Muscle layer of colon (tissue), 2 donors: ENCODE results near the gene ZNF749.

Source experiments
- H3K27ac ChIP-seq: one replicate; pipeline ENCODE4 v1.7.0; 2013; ENCODE audit warnings: low read depth, mild to moderate bottlenecking, low read length, moderate library complexity
- H3K27me3 ChIP-seq, 2 donors: one replicate each; pipeline ENCODE4 v1.7.0; 2013; ENCODE audit warnings: low read length in 2 of 2, mild to moderate bottlenecking in 2 of 2; ENCODE audit not compliant: insufficient read depth in 2 of 2, control insufficient read depth in 1 of 2
- H3K36me3 ChIP-seq: one replicate; pipeline ENCODE4 v1.7.0; 2013; ENCODE audit warnings: mild to moderate bottlenecking, low read length; ENCODE audit not compliant: insufficient read depth
- H3K4me1 ChIP-seq: one replicate; pipeline ENCODE4 v1.7.0; 2013; ENCODE audit warnings: mild to moderate bottlenecking, low read length; ENCODE audit not compliant: insufficient read depth
- H3K4me3 ChIP-seq, 2 donors: one replicate each; pipeline ENCODE4 v1.7.0; 2013; ENCODE audit warnings: low read length in 2 of 2, low read depth in 1 of 2, mild to moderate bottlenecking in 1 of 2, moderate library complexity in 1 of 2
- H3K9ac ChIP-seq: one replicate; pipeline ENCODE4 v1.7.0; 2013; ENCODE audit warnings: low read length
- H3K9me3 ChIP-seq: one replicate; pipeline ENCODE4 v1.7.0; 2013; ENCODE audit warnings: mild to moderate bottlenecking, low read length
- donor health status: abdominal sarcoma.
- donor health status: Adenocarcinoma of cecum.

ZNF749 gene

DNA sequence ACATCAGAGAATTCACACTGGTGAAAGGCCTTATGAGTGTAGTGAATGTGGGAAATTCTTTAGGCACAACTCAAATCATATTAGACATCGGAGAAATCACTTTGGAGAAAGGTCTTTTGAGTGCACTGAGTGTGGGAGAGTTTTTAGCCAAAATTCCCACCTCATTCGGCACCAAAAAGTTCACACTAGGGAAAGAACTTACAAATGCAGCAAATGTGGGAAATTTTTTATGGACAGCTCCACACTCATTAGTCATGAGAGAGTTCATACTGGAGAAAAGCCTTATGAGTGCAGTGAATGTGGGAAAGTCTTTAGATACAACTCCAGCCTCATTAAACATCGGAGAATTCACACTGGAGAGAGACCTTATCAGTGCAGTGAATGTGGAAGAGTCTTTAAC, 14.1 kb upstream of the ZNF749 start:
- no peaks in the 10 kb centered on the region for H3K4me1 ChIP-seq
- H3K4me3 ChIP-seq, result peak overlapping the region in 1 of 2 donors; percentile 5
- H3K9ac ChIP-seq, result no peak overlapping the region
- H3K27ac ChIP-seq, result no peak overlapping the region
- H3K36me3 ChIP-seq, result peaks cover 47% of the 10 kb centered on the region
- H3K9me3 ChIP-seq, result peaks cover 40% of the 10 kb centered on the region
- H3K27me3 ChIP-seq, result no peaks in the 10 kb centered on the region

DNA sequence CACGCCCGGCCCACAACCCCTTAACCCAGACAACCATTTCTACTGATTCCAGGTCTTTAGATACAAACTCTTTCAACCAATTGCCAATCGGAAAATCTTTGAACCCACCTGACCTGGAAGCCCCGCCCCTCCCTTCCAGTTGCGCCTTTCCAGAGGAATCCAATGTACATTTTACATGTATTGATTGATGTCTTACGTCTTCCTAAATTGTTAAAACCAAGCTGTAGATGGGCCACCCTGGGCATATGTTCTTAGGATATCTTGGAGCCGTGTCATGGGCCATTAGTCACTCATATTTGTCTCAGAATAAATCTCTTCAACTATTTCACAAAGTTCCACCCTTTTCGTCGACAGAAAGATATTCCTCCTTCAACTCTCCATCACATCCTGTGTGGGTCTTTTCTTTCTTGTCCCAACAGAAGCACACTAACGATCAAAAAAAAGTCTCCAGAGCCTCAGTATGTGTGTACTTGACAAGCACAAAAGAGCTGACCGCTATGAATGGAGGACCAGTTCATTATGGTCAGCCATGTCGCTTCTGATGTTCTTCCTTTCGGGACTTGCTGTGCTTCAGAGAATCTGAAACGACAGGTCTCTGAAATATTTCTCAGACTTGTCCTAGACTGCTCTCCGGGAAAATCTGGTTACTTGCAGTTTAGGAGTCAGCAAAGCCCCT, 601 bp upstream of the ZNF749 start:
- peak overlapping the region; percentile 48 for H3K27ac ChIP-seq
- peaks cover 3% of the 10 kb centered on the region for H3K9me3 ChIP-seq
- peak overlapping the region; percentile 71 to 80 for H3K4me3 ChIP-seq
- no peaks in the 10 kb centered on the region for H3K27me3 ChIP-seq
- H3K9ac ChIP-seq, result peak overlapping the region; percentile 32
- H3K36me3 ChIP-seq, result peaks cover 9% of the 10 kb centered on the region
- H3K4me1 ChIP-seq, result peaks cover 17% of the 10 kb centered on the region

DNA sequence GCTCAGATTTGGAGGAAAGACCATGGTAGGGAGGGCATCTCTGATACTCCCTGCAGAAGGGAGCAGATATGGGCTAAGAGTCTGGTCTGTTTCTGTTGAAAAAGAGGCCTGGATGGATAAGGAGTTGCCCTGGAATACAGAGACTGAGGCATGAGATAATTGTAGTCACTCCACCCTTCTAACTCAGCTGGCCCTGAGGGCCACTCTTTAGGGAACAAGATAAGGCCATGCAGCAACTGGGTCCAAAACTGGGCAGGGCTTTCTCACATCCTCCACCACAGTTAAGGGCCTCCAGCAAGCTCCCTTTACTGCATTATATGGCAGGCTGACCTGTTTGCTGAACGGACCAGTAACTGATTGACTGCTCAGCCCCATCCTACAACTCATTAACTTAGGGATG, 1.3 kb downstream of the ZNF749 start:
- H3K27ac ChIP-seq, result no peak overlapping the region
- H3K27me3 ChIP-seq, result no peaks in the 10 kb centered on the region
- H3K4me1 ChIP-seq, result peaks cover 17% of the 10 kb centered on the region
- peaks cover 3% of the 10 kb centered on the region for H3K9me3 ChIP-seq
- peak overlapping the region in 1 of 2 donors; percentile 80 for H3K4me3 ChIP-seq
- no peak overlapping the region for H3K9ac ChIP-seq
- peaks cover 9% of the 10 kb centered on the region for H3K36me3 ChIP-seq

DNA sequence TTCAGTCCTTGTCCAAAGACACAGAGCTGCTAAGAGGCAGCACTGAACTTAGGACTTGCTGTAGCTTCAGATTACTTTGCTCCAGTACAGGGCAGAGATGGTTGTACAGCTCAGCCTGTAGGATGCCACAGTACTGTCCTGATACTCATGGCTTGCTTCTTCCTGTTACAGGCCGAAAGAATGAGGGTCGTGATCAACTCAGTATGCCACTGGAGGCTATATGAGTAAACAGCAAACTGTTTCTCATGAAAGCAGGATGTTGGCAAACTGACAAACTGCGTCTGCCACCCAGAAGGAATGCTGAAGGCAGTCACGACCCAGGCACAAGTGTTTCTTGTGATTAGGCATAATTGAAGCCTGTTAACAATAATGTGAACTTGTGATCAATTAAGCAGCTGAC, 2.8 kb downstream of the ZNF749 start:
- no peak overlapping the region for H3K9ac ChIP-seq
- H3K36me3 ChIP-seq, result peaks cover 10% of the 10 kb centered on the region
- no peak overlapping the region for H3K4me3 ChIP-seq
- no peak overlapping the region for H3K27ac ChIP-seq
- H3K4me1 ChIP-seq, result peaks cover 17% of the 10 kb centered on the region
- no peaks in the 10 kb centered on the region for H3K27me3 ChIP-seq
- H3K9me3 ChIP-seq, result peaks cover 6% of the 10 kb centered on the region

DNA sequence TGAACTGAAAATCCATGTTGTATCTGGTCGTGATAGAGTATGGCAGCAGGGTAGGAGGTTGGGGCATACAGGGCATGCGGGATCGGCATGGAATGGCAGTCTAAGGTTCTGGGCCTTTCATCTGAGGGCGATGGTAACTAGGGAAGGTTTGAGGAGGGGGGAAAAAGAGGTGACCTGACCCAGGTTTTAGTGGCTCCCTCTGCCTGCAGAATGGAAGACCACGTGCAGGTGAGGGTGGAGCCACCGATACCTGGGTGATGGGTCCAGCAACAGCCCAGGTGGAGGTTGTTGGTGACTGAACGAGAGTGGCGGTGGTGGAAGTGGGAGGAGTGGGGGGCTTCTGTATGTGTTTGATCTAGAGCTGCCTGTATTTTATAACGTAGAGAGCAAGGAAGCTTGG, 3.8 kb downstream of the ZNF749 start:
- no peaks in the 10 kb centered on the region for H3K27me3 ChIP-seq
- peaks cover 15% of the 10 kb centered on the region for H3K9me3 ChIP-seq
- no peak overlapping the region for H3K27ac ChIP-seq
- H3K9ac ChIP-seq, result no peak overlapping the region
- H3K4me1 ChIP-seq, result peaks cover 17% of the 10 kb centered on the region
- H3K36me3 ChIP-seq, result peaks cover 18% of the 10 kb centered on the region
- H3K4me3 ChIP-seq, result no peak overlapping the region

DNA sequence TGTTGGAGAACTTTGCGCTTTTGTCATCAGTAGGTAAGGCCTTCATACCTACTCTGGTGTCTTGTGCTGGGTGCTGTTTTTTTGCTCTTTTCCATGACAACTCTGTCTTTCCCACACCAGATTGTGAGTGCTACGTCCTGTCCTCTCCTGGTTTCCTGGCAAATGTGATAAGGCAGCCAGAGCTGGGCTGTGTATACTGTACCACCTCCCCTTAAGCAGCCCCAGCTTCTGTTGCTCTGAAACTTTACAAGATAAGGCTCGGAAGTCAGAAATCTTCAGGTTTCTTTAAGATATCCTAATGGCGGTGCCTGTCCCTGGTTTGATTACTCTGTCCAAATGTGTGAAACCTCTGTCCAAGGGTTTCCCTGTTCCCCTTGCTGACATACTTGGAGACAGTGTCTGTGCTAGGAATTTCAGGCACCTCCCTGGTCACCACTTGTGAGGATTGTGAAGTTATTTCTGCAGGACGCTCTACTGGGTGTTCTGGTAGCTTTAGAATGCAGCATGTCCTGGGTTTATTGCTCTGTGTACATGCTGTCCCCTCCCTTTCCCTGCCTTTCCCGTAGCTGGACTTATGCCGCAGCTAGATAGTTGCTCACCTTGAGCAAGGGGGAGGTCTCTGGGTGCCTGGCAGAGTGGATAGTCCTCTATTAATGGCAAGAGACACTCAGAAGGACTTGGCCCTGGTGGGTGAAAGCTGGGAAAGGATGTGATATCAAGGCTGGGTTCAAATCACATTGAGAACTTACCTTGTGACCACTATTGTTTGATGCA, 7.0 kb downstream of the ZNF749 start:
- no peaks in the 10 kb centered on the region for H3K27me3 ChIP-seq
- peak overlapping the region in 1 of 2 donors; percentile 0 for H3K4me3 ChIP-seq
- H3K36me3 ChIP-seq, result peaks cover 25% of the 10 kb centered on the region
- H3K9me3 ChIP-seq, result peaks cover 23% of the 10 kb centered on the region
- H3K27ac ChIP-seq, result no peak overlapping the region
- no peaks in the 10 kb centered on the region for H3K4me1 ChIP-seq
- H3K9ac ChIP-seq, result no peak overlapping the region

DNA sequence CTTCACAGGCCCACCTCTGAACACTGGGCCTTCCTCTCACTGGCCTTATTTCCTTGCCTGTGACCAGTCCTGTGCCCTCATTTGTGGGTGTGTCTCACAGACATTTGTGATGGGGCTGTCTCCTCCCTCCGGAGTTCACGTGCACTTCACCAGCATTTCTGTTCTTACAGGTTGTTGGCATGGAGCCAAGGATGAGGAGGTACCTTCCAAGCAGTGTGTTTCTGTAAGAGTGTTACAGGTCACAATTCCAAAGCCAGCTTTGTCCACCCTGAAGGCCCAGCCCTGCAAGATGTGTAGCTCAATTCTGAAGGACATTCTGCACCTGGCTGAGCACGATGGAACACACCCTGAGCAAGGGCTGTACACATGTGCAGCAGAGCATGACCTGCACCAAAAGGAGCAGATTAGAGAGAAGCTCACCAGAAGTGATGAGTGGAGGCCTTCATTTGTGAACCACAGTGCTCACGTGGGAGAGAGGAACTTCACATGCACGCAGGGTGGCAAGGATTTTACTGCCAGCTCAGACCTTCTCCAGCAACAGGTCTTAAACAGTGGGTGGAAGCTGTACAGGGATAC, 8.1 kb downstream of the ZNF749 start:
- H3K36me3 ChIP-seq, result peaks cover 25% of the 10 kb centered on the region
- H3K4me3 ChIP-seq, result peak overlapping the region in 1 of 2 donors; percentile 0
- H3K27me3 ChIP-seq, result no peaks in the 10 kb centered on the region
- H3K4me1 ChIP-seq, result no peaks in the 10 kb centered on the region
- no peak overlapping the region for H3K27ac ChIP-seq
- peaks cover 23% of the 10 kb centered on the region for H3K9me3 ChIP-seq
- no peak overlapping the region for H3K9ac ChIP-seq

DNA sequence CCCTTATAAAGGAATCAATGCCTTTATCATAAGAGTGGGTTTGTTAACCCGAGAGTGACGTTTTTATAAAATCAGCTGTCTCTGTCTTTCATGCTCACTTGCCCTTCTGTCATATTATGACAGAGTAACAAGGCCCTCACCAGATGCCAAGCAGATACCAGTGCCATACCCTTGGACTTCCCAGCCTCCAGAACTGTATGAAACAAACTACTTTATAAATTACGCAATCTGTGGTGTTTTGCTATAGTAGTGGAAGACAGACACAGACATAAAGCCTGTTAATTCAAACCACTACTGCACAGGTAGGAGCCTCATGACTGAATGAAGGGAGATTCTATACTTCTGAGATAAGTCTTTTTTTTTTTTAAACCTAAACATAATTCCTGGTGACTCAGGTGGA, 17.2 kb downstream of the ZNF749 start:
- Histone ChIP-seq H3K9me3 (peaks cover 8% of the 10 kb centered on the region), H3K4me3 (no peak overlapping the region), H3K27me3 (no peaks in the 10 kb centered on the region), H3K36me3 (peaks cover 17% of the 10 kb centered on the region), H3K9ac (no peak overlapping the region), H3K4me1 (no peaks in the 10 kb centered on the region), H3K27ac (no peak overlapping the region)

DNA sequence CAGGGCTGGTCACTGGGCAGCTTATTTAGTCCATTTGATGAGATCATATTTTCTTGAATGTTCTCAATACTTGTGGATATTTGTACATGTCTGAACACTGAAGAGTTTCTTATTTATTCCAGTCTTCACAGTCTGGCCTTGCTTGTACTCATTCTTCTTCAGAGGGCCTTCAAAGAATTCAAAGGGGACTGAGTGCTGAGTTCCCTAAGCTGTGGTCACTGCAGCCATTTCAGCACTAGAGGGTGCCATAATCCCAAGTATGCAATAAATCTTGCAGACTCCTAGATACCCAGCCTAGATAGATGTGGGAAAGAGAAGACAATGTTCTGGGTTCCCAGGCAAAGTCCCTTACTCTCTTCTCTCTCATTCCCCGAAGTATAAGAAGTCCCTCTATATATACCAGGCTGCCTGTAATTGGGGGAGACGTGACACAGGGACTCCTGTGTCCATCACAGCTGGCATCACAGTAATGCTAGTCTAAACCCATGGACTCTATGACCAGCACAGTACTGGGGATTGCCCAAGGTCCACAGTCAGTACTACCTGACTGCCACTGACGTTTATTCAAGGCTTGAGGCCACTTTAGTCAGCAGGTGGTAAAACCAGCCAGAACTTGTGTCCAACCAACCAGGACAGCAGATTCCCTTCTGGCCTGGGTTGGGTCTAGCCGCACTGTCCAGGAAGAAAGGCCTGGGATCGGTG, 30.7 kb downstream of the ZNF749 start:
- Histone ChIP-seq H3K27me3 (no peaks in the 10 kb centered on the region), H3K4me1 (no peaks in the 10 kb centered on the region), H3K9ac (no peak overlapping the region), H3K27ac (no peak overlapping the region), H3K4me3 (peak overlapping the region in 1 of 2 donors; percentile 25), H3K36me3 (peaks cover 13% of the 10 kb centered on the region), H3K9me3 (peaks cover 44% of the 10 kb centered on the region)

DNA sequence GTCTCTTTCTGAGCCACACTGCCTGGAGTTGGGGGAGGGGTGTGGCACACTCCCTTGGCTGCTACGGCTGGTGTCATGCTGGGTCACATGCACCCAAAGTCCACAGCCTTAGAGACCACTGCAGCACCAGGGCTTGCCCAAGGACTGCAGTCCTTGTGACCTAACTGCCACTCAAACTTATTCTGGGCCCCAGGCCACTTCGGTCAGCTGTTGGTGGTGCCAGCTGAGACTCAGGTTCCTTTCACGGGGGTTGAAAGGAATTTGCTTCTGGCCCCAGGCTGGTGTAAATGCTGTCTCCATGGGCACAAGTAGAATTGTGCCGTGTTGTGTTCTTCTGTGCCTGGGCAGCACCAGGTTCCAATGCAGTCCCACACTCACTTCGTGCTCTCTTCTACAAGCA, 31.4 kb downstream of the ZNF749 start:
- peaks cover 51% of the 10 kb centered on the region for H3K9me3 ChIP-seq
- no peaks in the 10 kb centered on the region for H3K4me1 ChIP-seq
- peaks cover 15% of the 10 kb centered on the region for H3K36me3 ChIP-seq
- no peaks in the 10 kb centered on the region for H3K27me3 ChIP-seq
- peak overlapping the region in 1 of 2 donors; percentile 25 for H3K4me3 ChIP-seq
- no peak overlapping the region for H3K9ac ChIP-seq
- no peak overlapping the region for H3K27ac ChIP-seq

DNA sequence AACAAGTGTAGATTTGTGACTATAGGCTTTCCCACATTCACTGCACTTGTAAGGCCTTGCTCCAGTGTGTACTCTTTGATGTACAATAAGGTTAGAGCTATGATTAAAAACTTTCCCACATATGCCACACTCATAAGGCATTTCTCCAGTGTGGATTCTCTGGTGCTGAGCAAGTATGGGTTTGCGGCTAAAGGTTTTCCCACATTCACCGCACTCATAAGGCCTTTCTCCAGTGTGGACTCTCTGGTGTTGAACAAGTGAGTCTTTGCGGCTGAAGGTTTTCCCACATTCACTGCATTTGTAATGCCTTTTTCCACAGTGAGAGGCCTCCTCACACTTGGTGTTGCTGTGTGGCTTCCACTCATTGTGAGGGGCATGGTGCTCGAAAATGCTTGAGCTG, 38.5 kb downstream of the ZNF749 start:
- Histone ChIP-seq H3K4me1 (no peaks in the 10 kb centered on the region), H3K27me3 (no peaks in the 10 kb centered on the region), H3K36me3 (peaks cover 46% of the 10 kb centered on the region), H3K9me3 (peaks cover 72% of the 10 kb centered on the region), H3K4me3 (peak overlapping the region in 1 of 2 donors; percentile 39), H3K27ac (no peak overlapping the region), H3K9ac (no peak overlapping the region)
